Measurements from ENCODE around the gene MDFI. TPM values are rescaled to one million over a fixed set of nuclear protein-coding genes. Genes with fewer than 3 reads are reported as not detected.

MDFI gene
- total RNA-seq, 2 experiments from 2014 or later, result not detected

GRCh38 chr6:41597246-41598000, 40.8 kb upstream of the MDFI start:
- no peaks in the 10 kb centered on the region for H3K4me1 Mint-ChIP-seq
- CTCF ChIA-PET, result interaction anchor here (1.1 to 2.0 kb wide), 3 partner anchors 86 to 229 kb away, joined by 4 read pairs; no protein-coding TSS in a partner anchor
- POLR2A ChIA-PET, result no interaction called here

GRCh38 chr6:41598670-41599014, 39.6 kb upstream of the MDFI start:
- H3K27ac Mint-ChIP-seq, result no peak overlapping the region
- no peak for DNase-seq
- H3K4me3 Mint-ChIP-seq, result no peak overlapping the region
- no peaks in the 10 kb centered on the region for H3K9me3 Mint-ChIP-seq
- CTCF ChIA-PET, result interaction anchor here (0.7 kb wide), 1 partner anchor 87 kb away, joined by 4 read pairs; no protein-coding TSS in a partner anchor
- no peaks in the 10 kb centered on the region for H3K36me3 Mint-ChIP-seq (ENCODE audit: low read depth)
- POLR2A ChIA-PET, result no interaction called here
- H3K4me1 Mint-ChIP-seq, result peaks cover 6% of the 10 kb centered on the region
- no peaks in the 10 kb centered on the region for H3K27me3 Mint-ChIP-seq

More at GRCh38 chr6:41597246-41598000, 40.8 kb upstream of the MDFI start:
- no peak for DNase-seq
- no peaks in the 10 kb centered on the region for H3K36me3 Mint-ChIP-seq (ENCODE audit: low read depth)
- no peak overlapping the region for H3K4me3 Mint-ChIP-seq
- H3K9me3 Mint-ChIP-seq, result no peaks in the 10 kb centered on the region
- no peak overlapping the region for H3K27ac Mint-ChIP-seq
- no peaks in the 10 kb centered on the region for H3K27me3 Mint-ChIP-seq

DNA sequence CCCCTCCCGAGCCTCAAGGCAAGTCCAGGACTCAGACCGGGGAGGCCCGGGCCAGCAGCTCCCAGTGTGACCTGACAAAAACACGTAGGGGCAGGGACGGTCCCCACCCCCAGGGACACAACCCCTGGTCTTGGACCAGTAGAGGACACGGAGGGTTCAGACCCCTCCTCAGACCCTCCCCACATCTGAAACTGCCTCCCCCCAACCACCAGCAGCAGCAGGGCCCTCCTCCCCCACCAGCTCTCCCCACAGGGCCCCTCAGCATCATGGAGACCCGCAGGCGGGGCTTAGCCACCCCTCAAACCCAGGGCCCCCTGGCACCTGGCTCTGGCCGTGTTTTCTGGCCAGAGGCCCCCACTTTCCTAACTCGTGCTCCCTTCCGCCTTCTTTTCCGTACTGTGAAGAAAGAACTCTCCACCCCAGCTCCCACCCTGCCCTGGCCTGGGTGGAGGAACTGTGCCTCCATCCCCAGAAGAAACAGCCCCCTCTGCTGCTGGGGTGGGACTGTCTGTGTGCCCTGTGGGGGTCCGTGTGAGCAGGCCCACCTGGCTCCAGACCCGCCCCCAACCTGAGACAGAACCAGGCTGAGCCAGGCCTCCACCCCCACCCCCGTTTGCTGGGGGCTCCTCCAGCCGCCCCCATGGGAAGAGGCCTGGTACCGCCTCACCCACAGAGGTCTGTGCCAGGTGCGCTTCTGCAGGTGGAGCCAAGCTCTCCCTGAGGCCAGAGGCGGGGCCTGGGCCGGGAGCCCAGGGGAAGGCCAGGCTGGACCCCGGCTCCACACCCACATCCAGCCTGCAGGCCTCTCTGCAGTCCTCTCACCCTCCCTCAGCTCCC, 39.0 kb upstream of the MDFI start:
- no peak overlapping the region for H3K4me3 Mint-ChIP-seq
- POLR2A ChIA-PET, result no interaction called here

GRCh38 chr6:41599852-41600445, 38.3 kb upstream of the MDFI start:
- ChIA-PET POLR2A (interaction anchor here (0.9 kb wide), 1 partner anchor 182 kb away, joined by 3 read pairs; no protein-coding TSS in a partner anchor), CTCF (no interaction called here)
- no peaks in the 10 kb centered on the region for H3K27me3 Mint-ChIP-seq

More for the DNA sequence above, 39.0 kb upstream of the MDFI start:
- H3K36me3 Mint-ChIP-seq (ENCODE audit: low read depth), result no peaks in the 10 kb centered on the region
- no peaks in the 10 kb centered on the region for H3K27me3 Mint-ChIP-seq
- DNase-seq, result no peak
- no peak overlapping the region for H3K27ac Mint-ChIP-seq
- H3K4me1 Mint-ChIP-seq, result peaks cover 6% of the 10 kb centered on the region
- CTCF ChIA-PET, result no interaction called here
- H3K9me3 Mint-ChIP-seq, result no peaks in the 10 kb centered on the region

GRCh38 chr6:41600499-41601247, 37.6 kb upstream of the MDFI start:
- peaks cover 6% of the 10 kb centered on the region for H3K4me1 Mint-ChIP-seq
- H3K4me3 Mint-ChIP-seq, result no peak overlapping the region
- CTCF ChIA-PET, result no interaction called here
- no peak for DNase-seq
- H3K9me3 Mint-ChIP-seq, result no peaks in the 10 kb centered on the region
- H3K27ac Mint-ChIP-seq, result no peak overlapping the region
- no peaks in the 10 kb centered on the region for H3K27me3 Mint-ChIP-seq
- POLR2A ChIA-PET, result interaction anchor here (0.9 kb wide), 1 partner anchor 183 kb away, joined by 3 read pairs; no protein-coding TSS in a partner anchor
- no peaks in the 10 kb centered on the region for H3K36me3 Mint-ChIP-seq (ENCODE audit: low read depth)

More at GRCh38 chr6:41599852-41600445, 38.3 kb upstream of the MDFI start:
- H3K4me1 Mint-ChIP-seq, result peaks cover 6% of the 10 kb centered on the region
- no peaks in the 10 kb centered on the region for H3K9me3 Mint-ChIP-seq
- H3K4me3 Mint-ChIP-seq, result no peak overlapping the region
- no peak overlapping the region for H3K27ac Mint-ChIP-seq
- no peaks in the 10 kb centered on the region for H3K36me3 Mint-ChIP-seq (ENCODE audit: low read depth)
- no peak for DNase-seq

DNA sequence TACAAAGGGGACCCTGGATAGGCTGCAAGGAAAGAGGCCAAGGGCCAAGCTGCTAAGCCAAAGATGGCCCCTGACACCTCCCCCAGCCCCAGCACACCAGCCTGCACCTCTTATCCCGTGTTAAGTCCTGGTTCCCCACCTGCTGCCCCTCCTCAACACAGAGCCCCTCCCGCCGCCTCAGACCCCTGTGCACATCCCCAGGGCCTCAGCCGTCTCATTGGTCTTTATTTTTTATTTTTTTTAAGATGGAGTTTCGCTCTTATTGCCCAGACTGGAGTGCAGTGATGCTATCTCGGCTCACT, 37.1 kb upstream of the MDFI start:
- ChIA-PET CTCF (interaction anchor here (1.6 kb wide), 1 partner anchor 175 kb away, joined by 6 read pairs; no protein-coding TSS in a partner anchor), POLR2A (no interaction called here)
- H3K27ac Mint-ChIP-seq, result no peak overlapping the region
- no peaks in the 10 kb centered on the region for H3K27me3 Mint-ChIP-seq
- H3K4me3 Mint-ChIP-seq, result no peak overlapping the region
- peaks cover 6% of the 10 kb centered on the region for H3K4me1 Mint-ChIP-seq
- no peak for DNase-seq
- no peaks in the 10 kb centered on the region for H3K9me3 Mint-ChIP-seq
- no peaks in the 10 kb centered on the region for H3K36me3 Mint-ChIP-seq (ENCODE audit: low read depth)

GRCh38 chr6:41602422-41602743, 35.9 kb upstream of the MDFI start:
- Mint-ChIP-seq H3K36me3 (ENCODE audit: low read depth) (no peaks in the 10 kb centered on the region), H3K4me3 (no peak overlapping the region), H3K4me1 (peaks cover 6% of the 10 kb centered on the region), H3K27ac (no peak overlapping the region), H3K9me3 (no peaks in the 10 kb centered on the region), H3K27me3 (no peaks in the 10 kb centered on the region)
- ChIA-PET POLR2A (no interaction called here), CTCF (interaction anchor here (0.6 to 3.3 kb wide), 19 partner anchors 8 to 444 kb away, joined by 3 to 28 read pairs (median 3); no protein-coding TSS in a partner anchor)
- DNase-seq, result no peak

DNA sequence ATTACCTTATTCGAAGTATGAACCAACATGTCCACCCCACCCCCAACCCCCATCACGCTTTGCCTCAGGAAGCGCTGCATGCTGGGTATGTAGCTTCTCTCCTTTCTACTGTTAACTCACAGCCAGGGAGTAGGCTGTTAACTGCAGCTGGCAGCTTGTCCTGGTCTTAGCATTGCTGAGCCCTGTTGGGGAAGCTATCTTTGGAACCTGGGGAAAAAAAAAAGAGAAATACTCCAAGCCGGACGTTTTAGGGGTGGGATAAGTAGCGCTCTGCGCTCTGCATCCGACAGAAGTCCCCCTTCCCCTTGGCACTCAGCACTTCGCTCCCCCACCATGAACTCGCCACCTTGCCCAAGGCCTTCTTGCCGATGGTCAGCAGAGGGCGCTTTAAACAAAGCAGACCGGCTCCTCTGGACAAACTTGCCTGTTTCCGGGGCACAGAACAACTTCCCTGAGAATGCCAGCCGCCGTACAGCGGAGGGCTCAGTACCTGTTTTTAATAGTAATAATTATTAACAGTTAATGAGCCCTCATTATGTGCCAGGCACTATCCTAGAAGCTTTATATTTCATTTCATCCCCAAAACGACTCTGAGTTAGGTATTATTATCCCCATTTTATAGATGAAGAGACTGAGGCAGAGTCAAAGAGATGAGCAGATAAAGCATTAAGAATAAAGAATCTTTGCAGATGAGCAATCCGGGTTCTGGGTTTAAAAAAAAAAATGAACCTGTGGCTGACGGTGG, 35.2 kb upstream of the MDFI start:
- peak; percentile 77 for DNase-seq
- H3K4me1 Mint-ChIP-seq, result peaks cover 6% of the 10 kb centered on the region
- no peaks in the 10 kb centered on the region for H3K27me3 Mint-ChIP-seq
- ChIA-PET POLR2A (no interaction called here), CTCF (interaction anchor here (0.6 to 3.3 kb wide), 21 partner anchors 9 to 443 kb away, joined by 3 to 28 read pairs (median 3); no protein-coding TSS in a partner anchor)
- H3K27ac Mint-ChIP-seq, result no peak overlapping the region
- H3K36me3 Mint-ChIP-seq (ENCODE audit: low read depth), result no peaks in the 10 kb centered on the region
- no peaks in the 10 kb centered on the region for H3K9me3 Mint-ChIP-seq
- H3K4me3 Mint-ChIP-seq, result no peak overlapping the region

DNA sequence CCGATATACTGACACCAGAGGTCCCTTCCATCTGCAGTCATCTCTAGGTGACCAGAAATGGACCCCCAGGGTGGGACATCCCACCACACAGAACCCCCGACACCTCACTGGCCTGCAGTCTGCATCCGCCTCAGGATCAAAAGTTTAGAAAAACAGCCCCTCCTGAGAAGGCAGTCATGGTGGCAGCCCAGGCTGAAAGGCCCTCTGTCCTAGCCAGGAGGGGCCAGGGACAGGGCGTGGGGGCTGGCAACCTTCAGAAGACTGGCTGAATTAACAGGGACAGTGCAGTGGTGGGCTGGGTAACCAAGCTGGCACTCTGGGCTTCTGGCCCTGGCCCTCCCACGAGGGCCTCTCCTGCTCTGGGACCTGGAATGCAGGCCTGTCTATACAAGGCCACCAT, 34.3 kb upstream of the MDFI start:
- no peak overlapping the region for H3K27ac Mint-ChIP-seq
- no peak overlapping the region for H3K4me3 Mint-ChIP-seq
- peaks cover 6% of the 10 kb centered on the region for H3K4me1 Mint-ChIP-seq
- H3K36me3 Mint-ChIP-seq (ENCODE audit: low read depth), result no peaks in the 10 kb centered on the region
- H3K27me3 Mint-ChIP-seq, result no peaks in the 10 kb centered on the region
- DNase-seq, result no peak
- POLR2A ChIA-PET, result no interaction called here
- H3K9me3 Mint-ChIP-seq, result no peaks in the 10 kb centered on the region
- CTCF ChIA-PET, result interaction anchor here (1.3 to 3.3 kb wide), 2 partner anchors 80 to 236 kb away, joined by 3 to 28 read pairs; no protein-coding TSS in a partner anchor

DNA sequence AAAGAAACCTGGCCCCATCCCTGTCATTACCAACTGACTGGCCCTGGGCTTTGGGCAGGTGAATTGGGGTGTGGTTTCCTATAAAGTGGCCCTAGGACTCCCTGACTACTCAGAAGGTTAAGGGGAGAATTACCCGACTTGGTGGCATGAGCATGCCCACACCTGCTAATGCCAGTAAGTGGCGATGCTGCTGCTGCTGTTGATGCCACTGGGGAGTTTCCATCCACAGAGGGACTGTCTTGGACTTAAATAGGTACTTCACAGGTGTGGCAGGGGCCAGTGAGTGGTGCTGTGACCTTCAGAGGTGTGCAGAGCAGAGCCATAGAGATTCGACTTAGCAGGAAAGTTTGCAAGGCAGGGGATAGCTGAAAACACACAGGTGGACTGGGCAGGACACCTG, 32.6 kb upstream of the MDFI start:
- H3K36me3 Mint-ChIP-seq (ENCODE audit: low read depth), result no peaks in the 10 kb centered on the region
- ChIA-PET CTCF (interaction anchor here (0.7 to 1.5 kb wide), 3 partner anchors 78 to 237 kb away, joined by 3 to 6 read pairs (median 4); no protein-coding TSS in a partner anchor), POLR2A (no interaction called here)

DNA sequence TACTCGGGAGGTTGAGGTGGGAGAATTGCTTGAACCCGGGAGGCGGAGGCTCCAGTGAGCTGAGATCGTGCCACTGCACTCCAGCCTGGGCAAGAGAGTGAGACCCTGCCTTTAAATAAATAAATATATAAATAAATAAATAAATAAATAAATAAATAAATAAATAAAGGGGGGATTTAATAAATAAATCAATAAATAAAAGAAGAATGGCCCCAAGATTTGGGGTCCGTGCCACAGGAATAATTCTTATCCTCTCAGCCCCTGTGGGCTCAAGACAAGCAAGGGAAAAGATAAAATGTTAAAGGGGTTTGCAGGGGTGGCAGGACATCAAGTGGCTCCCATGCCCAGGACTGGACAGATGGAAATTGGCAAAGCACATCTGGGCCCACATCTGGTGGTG, 31.2 kb upstream of the MDFI start:
- no peaks in the 10 kb centered on the region for H3K27me3 Mint-ChIP-seq
- DNase-seq, result no peak
- CTCF ChIA-PET, result interaction anchor here (1.5 kb wide), 1 partner anchor 76 kb away, joined by 6 read pairs; no protein-coding TSS in a partner anchor
- H3K27ac Mint-ChIP-seq, result no peak overlapping the region
- no peaks in the 10 kb centered on the region for H3K36me3 Mint-ChIP-seq (ENCODE audit: low read depth)
- POLR2A ChIA-PET, result no interaction called here
- no peak overlapping the region for H3K4me3 Mint-ChIP-seq
- H3K4me1 Mint-ChIP-seq, result peaks cover 6% of the 10 kb centered on the region
- H3K9me3 Mint-ChIP-seq, result no peaks in the 10 kb centered on the region

More for the DNA sequence above, 32.6 kb upstream of the MDFI start:
- Mint-ChIP-seq H3K9me3 (no peaks in the 10 kb centered on the region), H3K27ac (no peak overlapping the region), H3K4me3 (no peak overlapping the region), H3K27me3 (no peaks in the 10 kb centered on the region), H3K4me1 (peaks cover 6% of the 10 kb centered on the region)
- DNase-seq, result no peak

GRCh38 chr6:41607736-41608135, 30.5 kb upstream of the MDFI start:
- no peak overlapping the region for H3K27ac Mint-ChIP-seq

More at GRCh38 chr6:41607736-41608135, 30.5 kb upstream of the MDFI start:
- H3K9me3 Mint-ChIP-seq, result peaks cover 3% of the 10 kb centered on the region
- CTCF ChIA-PET, result no interaction called here
- H3K4me1 Mint-ChIP-seq, result peaks cover 5% of the 10 kb centered on the region
- H3K36me3 Mint-ChIP-seq (ENCODE audit: low read depth), result no peaks in the 10 kb centered on the region
- H3K27me3 Mint-ChIP-seq, result peaks cover 2% of the 10 kb centered on the region
- no peak for DNase-seq
- no peak overlapping the region for H3K4me3 Mint-ChIP-seq
- POLR2A ChIA-PET, result no interaction called here

Measured in activated CD4-positive, alpha-beta memory T cell treated with anti-CD3 and anti-CD28 coated beads, Interleukin-2, amount 10 ng/mL, durations not matched to agents 7 days and 5 days (primary cell).